ENCODE results near the gene RNF224. TPM values are rescaled to one million over a fixed set of nuclear protein-coding genes. Genes with fewer than 3 reads are reported as not detected.

The RNF224 gene
- total RNA-seq (2014; rRNA removed; shearing (Covaris generic)) = not detected in 2 replicates

DNA sequence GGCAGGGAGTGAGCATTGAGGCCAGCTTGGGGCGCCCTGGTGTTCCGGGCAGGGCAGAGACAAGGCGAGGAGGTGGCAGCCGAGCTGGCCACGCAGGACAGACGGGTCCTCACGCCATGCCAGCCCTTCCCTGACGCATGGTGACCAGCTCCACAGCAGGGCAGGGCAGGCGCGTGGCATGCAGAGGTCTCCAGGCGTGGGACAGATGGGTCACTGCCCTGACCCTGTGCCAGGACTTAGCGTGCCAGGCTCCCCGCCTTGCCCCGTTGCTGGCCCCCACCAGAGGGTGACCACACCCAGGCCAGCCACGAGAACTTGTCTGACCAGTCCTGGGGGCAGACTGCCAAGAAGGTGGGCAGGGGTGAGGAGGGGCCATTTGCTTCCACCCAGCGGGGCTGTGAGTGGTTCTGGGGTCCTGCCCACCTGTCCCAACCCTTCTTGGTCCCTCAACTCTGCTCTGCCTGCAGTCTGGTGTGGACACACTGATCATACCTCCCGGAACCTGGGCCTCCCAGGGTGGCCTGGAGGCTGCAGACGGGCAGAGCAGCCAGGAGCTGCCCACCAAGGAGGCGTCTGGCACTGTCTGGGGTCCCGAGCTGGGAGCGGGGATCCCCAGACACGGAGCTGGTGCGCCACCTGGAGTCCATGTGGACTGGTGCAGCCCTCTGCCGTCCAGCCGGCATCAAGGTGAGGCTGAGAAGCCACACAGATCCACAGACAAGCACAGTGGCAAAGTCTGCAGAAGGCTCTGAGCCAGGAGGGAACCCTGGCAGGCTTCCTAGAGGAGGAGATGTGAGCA is at the start of gene RNF224:
TSS of gene RNF224 (plus strand) at position 449 of the 799 bp plus-strand sequence. CDS start 834 bp downstream, outside the sequence.
- peak; percentile 63 for DNase-seq (ENCODE audit: low read depth)

DNA sequence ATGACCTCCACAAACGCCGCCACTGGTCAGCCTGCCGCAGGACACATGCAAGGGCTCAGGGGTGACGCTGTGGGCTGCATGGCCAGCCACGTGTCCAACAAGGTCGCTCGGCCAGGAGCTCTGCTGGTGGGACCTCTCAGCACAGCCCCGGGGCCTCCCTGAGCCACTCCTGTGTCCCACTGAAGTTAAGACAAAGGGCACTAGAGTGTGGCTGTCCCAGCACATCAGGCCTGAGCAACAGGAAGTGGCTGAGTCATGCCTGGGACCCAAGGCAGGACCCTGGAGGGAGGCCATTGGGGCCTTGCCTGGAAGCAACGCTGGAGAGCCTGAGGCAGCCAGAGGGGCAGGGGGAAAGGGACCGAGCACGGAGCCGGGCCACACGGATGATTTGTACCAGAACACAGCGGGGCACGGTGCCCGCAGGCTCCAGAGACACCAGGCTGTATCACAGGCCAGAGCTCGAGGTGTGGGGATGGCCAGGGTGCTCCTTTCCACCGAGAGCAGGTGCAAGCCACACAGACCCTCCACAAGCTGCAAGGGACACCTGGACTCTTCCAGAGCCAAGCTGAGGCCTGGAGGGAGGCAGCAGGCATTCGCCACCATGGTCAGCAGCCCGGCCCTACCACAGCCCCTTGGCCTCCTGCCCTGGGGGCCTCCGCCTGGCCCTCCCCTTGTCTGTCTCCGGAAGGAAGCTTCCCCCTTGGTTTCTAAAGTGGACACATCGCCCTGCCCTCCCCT is 48.9 kb upstream of the RNF224 start:
- DNase-seq (ENCODE audit: low read depth) = peak; percentile 43

DNA sequence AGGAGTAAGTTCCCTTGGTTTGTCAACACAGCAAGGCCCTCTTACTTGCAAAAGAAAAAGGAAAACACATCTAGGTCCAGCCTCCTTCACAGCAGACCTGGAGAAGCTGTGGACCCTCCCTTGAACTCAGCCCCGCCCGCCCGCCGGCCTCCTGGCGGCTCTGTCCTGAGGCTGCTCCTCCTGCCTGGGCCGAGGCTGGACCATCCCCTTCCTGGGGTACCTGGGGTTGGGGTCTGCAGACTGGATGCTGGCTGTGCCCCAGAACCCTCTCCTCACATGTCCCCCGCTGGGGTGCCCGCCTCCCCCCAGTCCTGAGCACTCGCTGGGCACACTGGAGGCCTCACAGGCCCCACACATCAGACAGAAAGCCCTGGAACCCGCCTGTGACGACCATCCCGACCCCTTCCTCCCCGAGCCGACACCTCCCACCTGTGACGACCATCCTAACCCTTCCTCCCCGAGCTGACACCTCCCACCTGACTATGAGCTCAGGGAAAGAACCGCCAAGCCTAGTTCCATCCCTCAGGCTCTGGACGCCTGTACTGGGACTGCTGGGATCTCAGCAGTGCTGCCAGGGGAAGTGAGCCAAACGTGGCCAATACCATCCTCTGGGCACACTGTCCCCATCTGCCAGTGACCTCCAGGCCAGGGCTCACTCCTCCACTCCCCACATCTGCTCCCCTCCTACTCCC is 48.2 kb upstream of the RNF224 start:
- no peak for DNase-seq (ENCODE audit: low read depth)

DNA sequence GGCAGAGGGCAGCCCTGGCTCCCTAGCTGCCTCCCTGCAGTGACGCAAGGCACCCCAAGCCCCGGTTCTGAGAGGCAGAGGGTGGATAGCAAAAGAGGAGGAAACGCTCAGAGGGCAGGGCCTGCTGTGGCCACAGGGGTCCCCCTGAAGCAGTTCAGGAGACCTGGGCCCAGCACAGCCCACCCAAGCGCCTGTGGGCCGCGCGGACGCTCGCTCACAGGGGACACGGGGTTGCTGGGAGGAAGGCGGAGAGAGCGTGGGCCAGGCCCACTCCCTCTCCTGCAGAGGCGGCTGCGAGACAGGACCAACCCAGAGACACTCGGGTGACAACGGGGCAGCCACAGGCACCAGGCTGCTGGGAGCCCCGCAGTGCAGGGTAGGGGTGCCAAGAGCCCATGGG is 47.5 kb upstream of the RNF224 start:
- no peak for DNase-seq (ENCODE audit: low read depth)

DNA sequence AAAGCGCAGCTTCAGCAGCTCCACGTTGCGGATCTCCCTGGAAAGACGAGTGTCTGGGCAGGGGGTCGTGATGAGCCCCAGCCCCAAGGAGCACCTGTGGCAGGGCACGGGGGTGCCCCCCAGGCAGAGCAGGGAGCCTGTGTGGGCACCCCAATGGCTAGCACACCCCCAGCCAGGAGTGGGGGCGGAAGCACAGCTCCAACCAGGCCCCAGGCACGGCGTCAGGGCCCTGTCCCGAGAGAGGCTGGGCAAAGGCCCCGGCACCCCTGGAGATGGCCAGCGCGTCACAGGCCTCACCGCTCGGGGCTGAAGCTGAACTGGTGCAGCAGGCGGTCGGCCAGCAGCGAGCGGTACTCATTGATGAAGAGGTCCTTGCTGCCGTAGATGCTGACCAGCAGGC is 46.8 kb upstream of the RNF224 start:
- no peak for DNase-seq (ENCODE audit: low read depth)

DNA sequence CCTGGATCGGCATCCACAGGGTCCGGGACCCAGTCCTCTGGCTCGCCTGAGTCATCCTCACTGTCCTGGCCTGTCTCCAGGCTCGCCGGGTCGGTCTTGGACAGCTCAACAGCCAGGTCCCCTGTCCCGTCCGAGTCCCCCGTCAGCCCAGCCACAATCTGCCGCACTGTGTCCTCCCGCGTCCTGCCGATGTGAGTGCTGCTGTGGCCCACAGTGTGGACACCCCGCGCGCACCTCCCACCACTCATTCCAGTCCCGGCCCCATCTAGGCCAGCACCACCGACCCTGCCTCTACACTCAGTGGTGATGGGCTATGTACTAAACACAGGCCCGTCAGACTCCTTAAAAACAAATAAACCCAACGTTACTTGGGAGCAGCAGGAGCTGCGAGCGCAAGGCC is 45.6 kb upstream of the RNF224 start:
- no peak for DNase-seq (ENCODE audit: low read depth)

DNA sequence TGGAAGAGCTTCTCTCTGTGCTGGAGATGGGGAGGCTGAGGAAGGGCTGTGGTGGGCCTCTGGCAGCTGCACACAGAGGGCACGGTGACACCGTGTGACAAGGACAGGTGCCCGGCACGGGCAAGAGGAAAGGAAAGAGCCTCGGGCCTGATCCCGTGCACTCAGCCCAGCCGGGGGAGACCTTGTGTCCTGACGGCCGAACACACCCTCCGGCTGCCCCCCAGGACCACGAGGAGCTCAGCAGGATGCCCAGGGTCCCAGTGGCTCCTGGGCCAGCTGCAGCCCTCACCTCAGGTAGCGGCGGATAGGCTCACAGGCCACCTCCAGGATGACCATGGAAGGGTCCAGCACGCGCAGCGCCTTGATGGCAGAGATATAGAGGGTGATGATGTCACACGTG is 44.5 kb upstream of the RNF224 start:
- no peak for DNase-seq (ENCODE audit: low read depth)

DNA sequence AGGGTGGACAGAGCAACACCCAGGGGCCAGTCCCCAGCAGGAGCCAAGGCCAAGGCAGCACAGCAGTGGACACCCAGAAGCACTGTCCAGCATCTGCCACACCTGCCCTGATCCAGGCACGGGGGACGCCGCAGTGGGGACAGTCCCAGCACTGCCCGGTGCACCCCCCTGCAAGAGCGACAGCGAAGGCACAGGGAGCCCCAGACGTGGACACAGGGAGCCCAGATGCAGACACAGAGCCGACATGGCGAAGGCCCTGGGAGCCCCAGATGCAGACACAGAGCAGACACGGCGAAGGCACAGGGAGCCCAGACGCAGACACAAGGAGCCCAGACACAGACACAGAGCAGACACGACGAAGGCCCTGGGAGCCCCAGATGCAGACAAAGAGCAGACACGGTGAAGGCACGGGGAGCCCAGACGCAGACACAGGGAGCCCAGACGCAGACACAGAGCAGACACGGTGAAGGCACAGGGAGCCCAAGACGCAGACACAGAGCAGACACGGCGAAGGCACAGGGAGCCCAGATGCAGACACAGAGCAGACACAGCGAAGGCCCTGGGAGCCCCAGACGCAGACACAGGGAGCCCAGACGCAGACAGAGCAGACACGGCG is 43.2 kb upstream of the RNF224 start:
- DNase-seq (ENCODE audit: low read depth) = no peak

DNA sequence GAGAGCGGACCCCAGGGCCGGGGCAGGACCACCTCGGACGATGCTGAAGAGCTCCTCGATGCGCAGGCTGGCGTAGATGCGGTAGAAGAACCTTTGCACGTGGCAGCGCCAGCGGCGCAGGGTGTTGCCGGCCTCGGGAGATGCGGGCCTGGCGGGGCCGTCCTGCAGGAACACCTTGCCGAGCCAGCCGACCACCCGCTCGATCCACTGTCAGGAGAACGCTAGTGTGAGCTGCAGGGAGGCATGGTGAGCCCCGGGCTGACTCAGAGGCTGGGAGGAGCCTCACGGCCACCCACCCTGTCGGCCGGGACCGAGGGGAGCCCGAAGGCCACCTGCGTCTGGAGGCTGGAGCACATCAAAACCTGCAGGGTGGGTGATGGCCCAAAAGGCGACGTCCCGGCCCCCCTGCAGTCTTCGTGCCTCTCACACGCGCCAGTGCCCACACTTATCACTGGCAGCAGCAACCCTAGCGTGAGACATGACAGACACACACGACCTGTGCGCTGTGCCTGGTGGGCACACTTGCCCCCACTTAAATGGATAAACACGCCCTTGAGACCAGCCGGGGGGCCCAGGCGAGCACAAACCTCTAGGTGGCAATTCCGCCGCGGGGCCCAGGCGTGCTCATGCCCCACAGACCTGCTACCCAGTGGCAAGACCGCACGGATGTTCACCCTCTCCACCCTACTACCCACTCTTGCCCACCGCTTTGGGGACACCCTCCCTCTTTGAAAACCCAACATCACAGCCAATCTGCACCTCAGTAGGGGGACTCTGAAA is 42.2 kb upstream of the RNF224 start:
- DNase-seq (ENCODE audit: low read depth) = no peak

DNA sequence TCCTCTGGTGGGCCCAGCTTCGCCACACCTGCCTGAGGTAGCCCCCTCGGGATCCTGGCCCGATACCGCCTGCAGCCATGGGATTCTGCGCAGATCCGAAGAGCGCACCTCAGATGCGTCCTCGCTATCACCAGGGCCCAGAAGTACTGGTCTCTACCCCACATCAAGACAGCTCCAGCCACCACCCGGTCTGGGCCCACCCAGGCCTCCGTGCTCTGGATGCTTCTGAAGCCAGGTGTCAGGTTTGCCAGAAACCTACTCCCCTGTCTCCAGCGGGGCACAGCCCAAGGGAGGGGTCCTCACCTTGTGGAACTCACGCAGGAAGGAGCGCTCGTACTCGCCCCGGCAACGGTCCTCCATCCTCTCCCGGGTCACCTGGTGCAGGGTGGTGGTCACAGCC is 41.4 kb upstream of the RNF224 start:
- DNase-seq (ENCODE audit: low read depth) = no peak

DNA sequence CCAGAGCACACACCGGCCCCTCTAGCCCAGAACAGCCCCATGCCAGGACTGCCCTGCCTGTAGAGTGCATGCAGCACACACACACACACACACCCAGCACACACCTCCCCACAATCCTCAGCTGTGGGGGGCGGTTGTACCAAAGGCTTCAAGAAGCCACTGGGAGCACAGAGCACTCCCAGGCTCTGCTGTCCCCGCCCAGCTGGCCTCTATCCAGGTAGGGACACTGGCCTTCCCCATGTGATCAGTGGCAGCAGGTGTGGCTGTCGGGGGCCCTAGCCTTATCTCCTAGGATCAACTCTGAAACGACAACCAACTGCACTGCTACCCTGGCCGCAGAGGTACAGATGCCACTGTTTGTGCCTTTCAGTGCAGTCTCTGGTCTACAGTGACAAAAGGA is 40.9 kb upstream of the RNF224 start:
- DNase-seq (ENCODE audit: low read depth) = no peak

DNA sequence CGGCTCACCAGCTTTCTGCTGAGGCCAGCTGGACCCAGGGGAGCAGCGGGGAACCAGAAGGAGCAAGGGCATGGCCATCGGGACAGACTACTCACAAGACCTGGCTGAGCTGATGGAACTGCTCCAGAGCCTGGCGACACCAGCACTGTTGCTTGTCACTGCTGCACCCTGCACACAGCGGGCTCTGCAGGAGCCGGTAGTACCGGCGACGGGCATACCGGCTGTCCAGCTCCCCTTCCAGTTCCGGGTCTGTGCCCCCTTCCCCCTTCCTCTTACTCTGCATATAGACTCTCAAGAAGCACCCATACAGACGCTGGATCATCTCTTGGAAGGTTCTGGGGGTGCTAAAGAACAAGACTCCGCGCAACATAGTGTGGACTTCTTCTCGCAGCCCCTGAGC is 39.9 kb upstream of the RNF224 start:
- DNase-seq (ENCODE audit: low read depth) = no peak

DNA sequence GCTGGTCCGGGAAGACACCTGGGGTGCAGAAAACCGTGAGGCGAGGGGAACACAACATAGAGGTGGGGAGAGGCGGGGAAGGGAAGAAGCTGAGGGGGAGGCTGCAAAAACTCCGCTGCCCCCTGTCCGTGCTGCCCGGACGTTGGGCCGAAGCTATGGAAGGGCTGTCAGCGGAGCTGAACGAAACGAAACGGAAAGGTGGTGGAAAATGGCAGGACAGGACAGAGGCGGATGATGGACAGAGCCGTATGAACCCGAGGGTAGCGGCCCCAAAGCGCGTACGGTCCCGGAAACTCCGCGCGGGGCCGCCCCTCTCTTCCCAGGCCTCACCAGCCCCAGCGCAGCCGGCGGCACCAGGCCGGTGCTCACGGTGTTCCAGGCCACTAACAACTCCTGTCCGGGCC is 39.2 kb upstream of the RNF224 start:
- DNase-seq (ENCODE audit: low read depth) = no peak

DNA sequence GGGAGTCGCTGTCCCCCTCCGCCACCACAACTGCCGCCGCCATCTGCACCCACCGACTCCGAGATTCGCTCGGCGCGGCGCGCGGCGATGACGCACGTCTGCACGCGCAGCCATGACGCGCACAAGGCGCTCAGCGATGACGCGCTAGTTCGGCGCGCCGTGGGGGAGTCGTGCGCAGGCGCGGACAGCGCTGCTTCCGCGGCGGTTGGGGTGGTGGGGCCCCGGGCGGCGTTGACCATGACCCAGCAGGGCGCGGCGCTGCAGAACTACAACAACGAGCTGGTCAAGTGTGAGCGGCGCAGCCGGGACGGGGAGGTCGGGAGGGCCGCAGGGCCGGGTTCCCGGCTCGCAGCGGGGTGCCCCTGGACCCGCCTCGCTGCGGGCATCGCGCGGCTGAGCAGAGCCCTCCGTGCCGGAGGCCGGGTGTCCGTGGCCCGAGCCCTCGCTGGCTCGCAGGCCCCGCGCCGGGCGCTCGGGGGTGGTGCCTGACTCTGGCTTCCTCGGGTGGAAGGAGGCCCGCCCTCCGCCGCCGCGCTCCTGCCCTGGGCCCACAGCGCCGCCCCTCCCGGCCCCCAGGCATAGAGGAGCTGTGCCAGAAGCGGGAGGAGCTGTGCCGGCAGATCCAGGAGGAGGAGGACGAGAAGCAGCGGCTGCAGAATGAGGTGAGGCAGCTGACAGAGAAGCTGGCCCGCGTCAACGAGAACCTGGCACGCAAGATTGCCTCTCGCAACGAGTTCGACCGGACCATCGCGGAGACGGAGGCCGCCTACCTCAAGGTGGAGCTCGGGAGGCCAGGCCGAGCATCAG is 38.6 kb upstream of the RNF224 start, which contains the start of the genes ANAPC2 and SSNA1:
TSS of gene ANAPC2 (minus strand) at position 71 of the 807 bp plus-strand sequence. CDS start at position 43, 28 bp downstream.
TSS of gene SSNA1 (plus strand) at position 187 of the 807 bp plus-strand sequence. CDS start at position 238, 51 bp downstream.
- DNase-seq (ENCODE audit: low read depth) = peak; percentile 89

DNA sequence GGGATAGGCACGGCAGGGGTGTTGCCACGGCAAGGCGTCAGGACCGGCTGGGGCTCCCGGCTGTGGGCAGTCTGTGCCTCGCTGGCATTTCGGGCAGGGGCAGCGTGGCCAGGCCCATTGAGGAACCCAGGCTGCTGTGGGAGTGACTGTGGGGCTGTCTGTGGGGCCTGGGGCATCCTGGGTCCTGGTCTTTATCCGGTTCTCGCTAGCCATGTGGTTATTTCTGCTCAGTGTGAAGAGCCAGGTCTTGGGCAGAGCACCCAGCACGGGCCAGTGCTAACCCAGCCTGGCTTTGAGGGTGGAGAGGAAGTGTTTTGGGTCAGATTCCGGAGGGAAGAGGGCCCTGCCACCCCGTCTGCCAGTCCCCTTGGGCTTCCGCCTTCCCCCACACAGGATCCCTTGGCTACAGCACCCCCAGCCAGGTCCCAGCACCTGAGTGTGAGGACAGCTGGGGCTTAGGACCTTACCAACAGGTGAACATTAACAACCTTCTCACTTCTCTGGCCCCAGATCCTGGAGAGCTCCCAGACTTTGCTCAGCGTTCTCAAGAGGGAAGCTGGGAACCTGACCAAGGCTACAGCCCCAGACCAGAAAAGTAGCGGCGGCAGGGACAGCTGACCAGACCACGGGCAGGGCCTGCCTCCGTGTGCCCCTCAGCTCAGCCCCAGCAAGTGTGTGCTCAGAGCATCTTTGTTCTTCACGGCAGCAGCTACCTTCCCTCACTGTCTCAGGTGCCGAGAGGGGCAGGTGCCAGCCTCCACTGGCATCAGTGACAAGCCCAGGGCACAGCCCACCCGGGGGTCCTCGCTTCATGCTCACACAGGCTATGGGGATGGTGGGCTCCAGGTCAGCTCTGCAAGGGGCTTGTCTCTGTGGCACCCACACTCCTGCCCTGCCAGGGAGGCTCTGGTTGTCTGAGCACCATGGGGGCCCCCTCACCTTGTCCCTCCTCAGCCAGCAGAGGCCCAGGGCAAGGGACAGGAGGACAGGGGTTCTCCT is 37.7 kb upstream of the RNF224 start:
- DNase-seq (ENCODE audit: low read depth) = no peak

DNA sequence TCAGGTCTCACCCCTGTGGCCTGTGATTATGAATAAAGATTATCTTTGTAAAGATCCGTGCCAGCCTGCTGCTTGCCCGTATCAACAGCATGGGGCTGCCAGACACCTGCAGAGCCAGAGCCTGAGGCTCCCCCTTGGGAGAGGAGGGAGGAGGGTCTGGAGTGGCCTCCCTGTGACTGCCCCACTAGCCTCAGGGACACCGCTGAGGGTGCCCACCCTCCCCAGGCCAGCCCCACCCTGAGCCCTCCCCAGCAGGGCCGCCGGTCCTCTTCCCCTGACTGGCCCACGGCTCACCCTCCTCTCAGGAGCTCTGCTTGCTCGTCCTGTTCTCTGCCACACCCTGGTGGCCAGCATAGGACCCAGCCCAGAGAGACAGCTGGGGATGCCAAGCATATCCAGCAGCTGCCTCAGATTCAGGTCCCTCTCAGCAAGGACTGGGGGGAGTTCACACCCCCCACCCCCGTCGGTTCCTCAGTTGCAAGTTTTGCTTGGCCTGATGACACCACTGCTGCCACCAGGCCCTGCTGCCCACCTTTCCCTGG is 36.9 kb upstream of the RNF224 start:
- no peak for DNase-seq (ENCODE audit: low read depth)

DNA sequence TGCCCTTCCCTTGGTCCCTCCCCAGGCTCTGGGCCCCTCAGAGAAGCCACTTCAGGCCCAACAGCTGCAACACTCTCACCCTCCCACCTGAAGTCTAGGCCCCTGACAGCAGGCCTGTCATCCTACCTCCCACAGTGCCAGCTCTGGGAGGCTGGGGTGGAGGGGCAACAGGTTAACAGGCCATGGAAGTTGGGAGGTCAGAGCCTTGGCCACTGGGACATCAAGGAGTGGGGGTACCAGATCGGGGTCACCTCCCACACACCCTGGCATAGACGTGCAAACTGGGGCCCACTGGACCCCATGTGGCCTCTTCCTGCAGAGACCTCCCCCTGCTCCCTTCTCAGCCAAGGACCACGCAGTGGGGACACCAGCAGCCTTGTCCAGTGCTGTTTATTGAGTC is 36.1 kb upstream of the RNF224 start:
- DNase-seq (ENCODE audit: low read depth) = no peak

DNA sequence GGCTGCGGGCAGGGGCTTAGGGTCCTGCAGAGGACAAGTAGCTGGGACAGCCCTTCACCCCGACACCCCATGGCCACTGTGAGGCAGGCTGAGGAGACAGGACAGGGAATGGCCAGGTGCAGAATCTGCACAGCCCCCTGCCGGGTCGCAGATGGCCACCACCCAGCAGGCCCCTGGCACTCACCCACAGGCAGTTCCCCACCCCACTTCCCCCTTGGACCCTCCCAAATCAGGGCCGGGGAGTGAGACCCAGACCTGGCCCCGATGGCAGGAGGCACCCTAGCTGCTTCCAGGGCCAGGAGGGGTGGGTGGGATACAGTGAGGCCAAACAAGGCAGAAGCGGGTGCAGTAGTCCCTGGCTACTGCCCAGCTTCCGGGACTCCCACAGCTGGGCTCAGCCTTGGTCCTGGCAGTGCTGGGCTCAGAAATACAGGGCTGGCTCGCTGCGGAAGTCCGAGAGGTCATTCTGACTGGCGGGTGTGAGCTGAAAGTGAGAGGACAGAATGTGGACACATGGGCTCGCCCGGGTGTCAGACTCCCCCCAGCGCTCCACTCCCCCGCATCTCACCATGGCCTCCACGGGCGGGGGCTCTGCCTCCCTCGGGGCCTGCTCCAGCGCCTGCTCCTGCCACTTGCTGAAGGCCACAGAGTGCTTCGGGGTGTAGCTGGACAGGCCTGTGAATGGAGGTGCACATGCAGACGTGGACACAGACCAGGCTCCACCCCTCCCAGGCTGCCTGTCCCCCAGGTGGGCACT is 35.4 kb upstream of the RNF224 start:
- DNase-seq (ENCODE audit: low read depth) = no peak

Measured in RPMI7951 (cell line).